BE2C (cell line): ENCODE results near the gene KCNK5.

Experiments
- DNase-seq: peaks from one replicate; pipeline ENCODE4 v3.0.0-alpha.2; 2020
- H3K27me3 ChIP-seq: fragments of 250-450 bp; sonication (Bioruptor Pico); 2 replicates; pipeline ENCODE4 v1.5.1; 2020; ENCODE audit warnings: mild to moderate bottlenecking
- H3K36me3 ChIP-seq: fragments of 250-450 bp; sonication (Bioruptor Pico); 2 replicates; pipeline ENCODE4 v1.5.1; 2020; ENCODE audit warnings: mild to moderate bottlenecking
- H3K4me1 ChIP-seq: fragments of 250-450 bp; sonication (Bioruptor Pico); 2 replicates; pipeline ENCODE4 v1.5.1; 2020
- H3K4me3 ChIP-seq: 2 replicates; pipeline ENCODE4 v1.5.1; 2011; ENCODE audit warnings: low read depth, low read length
- H3K9me3 ChIP-seq: fragments of 250-450 bp; sonication (Bioruptor Pico); 2 replicates; pipeline ENCODE4 v1.5.1; 2020
- CTCF ChIP-seq: IDR thresholded peaks from 2 replicates; pipeline ENCODE4 v1.5.1; 2012; ENCODE audit warnings: mild to moderate bottlenecking, low read depth, low read length

Gene KCNK5

DNA sequence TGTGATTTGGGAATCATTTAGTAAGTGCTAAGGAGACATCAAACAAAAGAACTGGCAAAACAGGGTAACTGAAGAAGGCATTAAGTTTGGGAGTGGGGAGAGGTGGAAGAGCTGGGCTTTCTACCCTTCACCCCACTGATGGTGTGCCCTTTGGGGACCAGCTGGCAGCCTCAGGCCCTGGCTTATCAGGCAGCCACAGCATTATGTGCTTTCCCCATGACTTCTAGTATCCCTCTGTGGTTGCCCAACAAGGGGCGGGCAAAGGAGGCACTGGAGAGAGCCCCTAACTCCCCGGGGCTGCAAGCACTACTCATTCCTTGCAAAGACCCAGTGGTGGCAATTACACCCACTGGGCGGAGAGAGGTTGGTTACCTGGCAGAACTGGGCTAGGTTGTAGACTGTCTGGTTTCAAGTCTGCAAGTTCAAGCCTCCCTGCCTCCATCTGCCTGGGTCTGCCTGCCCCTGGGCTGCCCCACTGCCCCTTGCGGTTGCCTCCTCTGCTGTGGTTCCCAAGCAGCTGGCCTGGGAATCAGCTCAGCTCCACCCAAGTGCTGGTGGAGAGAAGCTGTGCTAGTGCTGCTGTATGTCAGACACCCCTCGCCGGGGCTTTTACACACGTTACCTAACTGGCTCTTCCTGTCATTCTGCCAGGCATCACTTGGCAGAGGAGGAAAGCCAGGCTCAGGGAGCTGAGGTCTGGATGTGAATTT is 29.9 kb downstream of the KCNK5 start:
- DNase-seq, result no peak
- TF ChIP-seq CTCF, result no peak

GRCh38 chr6:39198528-39198927 is 30.7 kb downstream of the KCNK5 start:
- no peaks in the 10 kb centered on the region for H3K36me3 ChIP-seq
- H3K9me3 ChIP-seq, result no peaks in the 10 kb centered on the region; the same call in 1 of the 2 replicates
- no peak for TF ChIP-seq CTCF
- DNase-seq, result no peak
- no peaks in the 10 kb centered on the region for H3K4me1 ChIP-seq
- H3K27me3 ChIP-seq, result no peaks in the 10 kb centered on the region
- no peak overlapping the region for H3K4me3 ChIP-seq

More for the DNA sequence above, 29.9 kb downstream of the KCNK5 start:
- Histone ChIP-seq H3K36me3 (no peaks in the 10 kb centered on the region), H3K27me3 (no peaks in the 10 kb centered on the region), H3K9me3 (no peaks in the 10 kb centered on the region; the same call in none of the 2 replicates), H3K4me3 (no peak overlapping the region), H3K4me1 (no peaks in the 10 kb centered on the region)

- no peak for DNase-seq
- Histone ChIP-seq H3K9me3 (no peaks in the 10 kb centered on the region; the same call in 1 of the 2 replicates), H3K36me3 (no peaks in the 10 kb centered on the region), H3K4me3 (no peak overlapping the region), H3K4me1 (no peaks in the 10 kb centered on the region), H3K27me3 (no peaks in the 10 kb centered on the region)
- no peak for TF ChIP-seq CTCF
These were observed 31.3 kb downstream of the KCNK5 start for GRCh38 chr6:39197922-39198500.

GRCh38 chr6:39197521-39197920 is 31.8 kb downstream of the KCNK5 start:
- no peak for TF ChIP-seq CTCF

GRCh38 chr6:39196673-39197091 is 32.6 kb downstream of the KCNK5 start:
- TF ChIP-seq CTCF, result no peak
- H3K4me3 ChIP-seq, result no peak overlapping the region
- H3K9me3 ChIP-seq, result no peaks in the 10 kb centered on the region; the same call in 1 of the 2 replicates
- H3K27me3 ChIP-seq, result no peaks in the 10 kb centered on the region
- DNase-seq, result no peak
- no peaks in the 10 kb centered on the region for H3K4me1 ChIP-seq
- H3K36me3 ChIP-seq, result no peaks in the 10 kb centered on the region

More at GRCh38 chr6:39197521-39197920, 31.8 kb downstream of the KCNK5 start:
- no peaks in the 10 kb centered on the region for H3K36me3 ChIP-seq
- H3K4me1 ChIP-seq, result no peaks in the 10 kb centered on the region
- no peak for DNase-seq
- H3K4me3 ChIP-seq, result no peak overlapping the region
- H3K27me3 ChIP-seq, result no peaks in the 10 kb centered on the region
- no peaks in the 10 kb centered on the region; the same call in 1 of the 2 replicates for H3K9me3 ChIP-seq

GRCh38 chr6:39195792-39196385 is 33.4 kb downstream of the KCNK5 start:
- no peaks in the 10 kb centered on the region for H3K36me3 ChIP-seq
- DNase-seq, result no peak
- no peaks in the 10 kb centered on the region for H3K4me1 ChIP-seq
- TF ChIP-seq CTCF, result no peak
- H3K4me3 ChIP-seq, result no peak overlapping the region
- no peaks in the 10 kb centered on the region for H3K27me3 ChIP-seq
- no peaks in the 10 kb centered on the region; the same call in 1 of the 2 replicates for H3K9me3 ChIP-seq
